Fibroblast of the aortic adventitia (primary cell): ENCODE measurements around the gene SRGAP3. TPM values are rescaled to one million over a fixed set of nuclear protein-coding genes. Genes with fewer than 3 reads are reported as not detected.

ENCODE experiments used
- DNase-seq: peaks from one replicate; pipeline ENCODE4 v3.0.0-alpha.2; 2010; ENCODE audit warnings: low read depth
- H3K4me3 ChIP-seq: 2 replicates; pipeline ENCODE4 v1.5.1; 2011; ENCODE audit warnings: low read depth, mild to moderate bottlenecking, control low read depth, low read length, moderate library complexity
- total RNA-seq: library from RNA; depleted of rRNA; stranded (reverse); fragments of >200 nt; gene quantifications from 2 replicates; pipeline ENCODE4 v1.2.3, GENCODE V29; 2012; ENCODE audit warnings: low replicate concordance
- TF ChIP-seq, protein P1 (sequence below): IDR thresholded peaks from 2 replicates; pipeline ENCODE4 v1.5.1; 2011; ENCODE audit warnings: mild to moderate bottlenecking, low read length, control low read depth, inconsistent platforms; ENCODE audit not compliant: insufficient read depth

The SRGAP3 gene
- total RNA-seq, 1 donor = 4.6 TPM

DNA sequence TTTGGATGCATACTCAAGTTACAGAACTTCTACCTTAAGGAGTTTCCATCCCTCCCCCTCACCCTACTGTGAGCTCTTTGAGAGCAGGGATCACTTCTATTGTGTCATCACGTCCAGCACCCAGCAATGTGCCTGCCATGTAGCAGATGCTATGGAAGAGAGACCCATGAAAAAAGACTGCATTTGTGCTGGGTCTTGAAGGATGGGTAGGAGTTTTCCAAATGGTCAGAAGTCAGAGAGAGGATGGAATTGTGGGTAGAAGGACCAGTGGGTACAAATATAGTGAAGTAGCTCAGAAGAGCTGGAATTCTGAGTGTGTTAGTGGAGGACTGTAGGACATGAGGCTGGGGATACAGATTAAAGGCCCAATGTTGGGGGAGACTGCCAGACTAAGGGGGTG, 141.7 kb downstream of the SRGAP3 start:
- TF ChIP-seq, protein P1, sequence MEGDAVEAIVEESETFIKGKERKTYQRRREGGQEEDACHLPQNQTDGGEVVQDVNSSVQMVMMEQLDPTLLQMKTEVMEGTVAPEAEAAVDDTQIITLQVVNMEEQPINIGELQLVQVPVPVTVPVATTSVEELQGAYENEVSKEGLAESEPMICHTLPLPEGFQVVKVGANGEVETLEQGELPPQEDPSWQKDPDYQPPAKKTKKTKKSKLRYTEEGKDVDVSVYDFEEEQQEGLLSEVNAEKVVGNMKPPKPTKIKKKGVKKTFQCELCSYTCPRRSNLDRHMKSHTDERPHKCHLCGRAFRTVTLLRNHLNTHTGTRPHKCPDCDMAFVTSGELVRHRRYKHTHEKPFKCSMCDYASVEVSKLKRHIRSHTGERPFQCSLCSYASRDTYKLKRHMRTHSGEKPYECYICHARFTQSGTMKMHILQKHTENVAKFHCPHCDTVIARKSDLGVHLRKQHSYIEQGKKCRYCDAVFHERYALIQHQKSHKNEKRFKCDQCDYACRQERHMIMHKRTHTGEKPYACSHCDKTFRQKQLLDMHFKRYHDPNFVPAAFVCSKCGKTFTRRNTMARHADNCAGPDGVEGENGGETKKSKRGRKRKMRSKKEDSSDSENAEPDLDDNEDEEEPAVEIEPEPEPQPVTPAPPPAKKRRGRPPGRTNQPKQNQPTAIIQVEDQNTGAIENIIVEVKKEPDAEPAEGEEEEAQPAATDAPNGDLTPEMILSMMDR = no peak
- DNase-seq = no peak
- H3K4me3 ChIP-seq = no peak overlapping the region

DNA sequence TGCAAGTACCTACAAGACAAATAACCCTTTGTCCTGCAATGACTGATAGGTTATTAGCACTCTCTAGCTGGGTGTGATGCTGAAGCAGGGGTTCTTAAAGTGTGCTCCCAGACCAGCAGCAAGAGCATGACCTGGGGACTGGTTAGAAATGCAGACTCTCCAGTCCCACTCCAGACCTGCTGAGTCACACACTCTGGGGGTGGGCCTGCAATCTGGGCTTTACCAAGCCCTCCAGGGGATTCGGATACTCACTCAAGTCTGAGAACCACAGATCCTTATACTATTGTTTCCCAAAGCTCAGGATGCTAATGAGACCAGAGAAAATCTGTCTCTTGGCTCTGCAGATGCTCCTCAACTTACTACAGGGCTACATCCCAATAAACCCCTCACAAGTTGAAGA, 144.0 kb downstream of the SRGAP3 start:
- TF ChIP-seq, protein P1 = no peak

DNA sequence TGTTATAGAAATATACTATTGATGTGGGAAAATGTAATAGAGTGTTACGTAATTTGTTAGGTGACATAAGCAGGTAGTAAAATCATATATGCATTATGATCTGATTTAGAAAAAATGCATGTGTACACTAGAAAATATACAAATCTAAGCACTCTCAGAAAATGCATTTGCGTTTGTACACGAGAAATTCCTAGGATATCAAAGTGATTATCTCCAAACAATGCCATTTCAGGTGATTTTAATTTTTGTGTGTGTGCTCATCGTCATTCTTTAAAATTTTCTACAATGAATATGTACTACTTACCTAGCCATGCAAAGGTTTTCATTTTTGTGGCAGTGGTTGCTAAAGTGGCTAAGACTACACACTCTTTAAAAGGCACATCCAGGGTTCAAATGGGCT, 145.3 kb downstream of the SRGAP3 start:
- no peak overlapping the region for H3K4me3 ChIP-seq
- no peak for DNase-seq
- TF ChIP-seq, protein P1 = no peak

More for the DNA sequence above, 144.0 kb downstream of the SRGAP3 start:
- DNase-seq = no peak
- H3K4me3 ChIP-seq = no peak overlapping the region

DNA sequence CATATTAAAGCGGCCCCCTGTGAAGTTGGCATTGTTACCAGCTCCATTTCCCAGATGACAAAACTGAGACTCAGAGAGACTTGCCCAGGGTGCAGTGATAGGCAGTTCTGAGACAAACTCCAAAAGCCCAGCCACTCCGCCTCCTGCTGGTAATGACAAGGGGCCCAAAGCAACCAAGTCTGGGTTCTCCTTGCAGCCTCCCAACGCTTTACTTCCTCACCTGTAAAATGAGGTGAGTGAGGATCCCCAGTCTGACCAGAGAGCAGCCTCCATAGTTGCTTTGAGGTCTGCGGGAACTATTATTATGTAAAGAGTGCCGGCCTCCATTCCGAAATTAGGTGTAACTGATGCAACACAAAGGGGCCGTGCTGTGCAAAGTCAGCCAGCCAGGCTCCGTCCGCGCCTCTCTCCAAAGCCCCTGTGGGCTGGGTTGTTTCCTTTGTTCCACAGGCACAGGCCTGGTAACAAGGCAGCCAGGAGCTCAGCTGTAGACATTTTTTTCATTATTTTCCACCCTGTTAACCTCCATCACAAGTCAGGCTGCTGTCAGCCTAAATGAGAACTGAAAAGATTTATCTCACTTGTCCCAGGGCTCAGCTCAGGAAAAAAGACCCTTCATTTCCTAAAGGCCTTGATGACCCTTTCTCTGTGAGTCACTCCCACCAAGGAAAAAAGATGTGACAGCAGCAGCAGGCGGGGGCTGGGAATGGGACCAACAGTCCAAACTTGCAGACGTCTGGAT, 147.0 kb downstream of the SRGAP3 start:
- DNase-seq = no peak
- TF ChIP-seq, protein P1 = no peak
- no peak overlapping the region for H3K4me3 ChIP-seq

DNA sequence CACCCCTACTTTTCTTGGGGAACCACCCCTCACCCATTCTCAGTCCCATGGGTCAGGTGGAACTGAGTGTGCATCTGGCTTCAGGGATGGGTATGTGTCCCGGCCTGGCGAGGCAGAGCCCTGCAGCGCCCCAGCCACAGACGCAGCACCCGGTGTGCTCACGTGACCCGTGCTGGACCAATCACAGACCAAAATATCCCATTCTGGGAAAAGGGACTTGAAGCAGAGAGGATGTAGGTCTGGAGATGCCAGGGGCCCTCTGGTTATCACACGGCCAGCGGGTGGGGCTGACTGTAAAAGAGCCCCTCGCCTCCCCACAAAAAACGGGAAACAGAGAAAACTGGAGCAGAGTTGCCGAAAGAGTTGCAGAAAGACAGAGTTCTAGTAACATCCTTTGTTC, 148.2 kb downstream of the SRGAP3 start:
- TF ChIP-seq, protein P1 = no peak
- no peak overlapping the region for H3K4me3 ChIP-seq
- no peak for DNase-seq

DNA sequence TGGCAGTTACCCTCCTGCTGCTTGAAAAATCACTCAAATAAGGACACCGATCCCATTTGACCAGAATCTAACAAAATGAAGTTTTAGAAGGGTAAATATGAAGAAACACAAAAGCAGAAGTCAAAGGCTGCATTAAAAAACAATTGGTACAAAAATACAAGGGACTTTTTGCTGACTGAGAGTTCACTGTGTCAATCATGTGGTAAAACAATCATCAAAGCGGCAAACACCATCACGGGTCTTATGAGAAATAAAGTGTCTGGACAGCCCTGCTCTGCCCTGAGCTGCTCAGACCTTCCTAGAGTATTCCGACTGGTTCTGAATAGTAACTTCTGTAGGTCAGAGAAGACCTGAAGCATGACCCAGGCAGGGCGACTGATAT, 148.9 kb downstream of the SRGAP3 start:
- TF ChIP-seq, protein P1 = no peak
- no peak overlapping the region for H3K4me3 ChIP-seq
- no peak for DNase-seq
